Neural cell (in vitro differentiated cells): Measurements from ENCODE around the gene CASTOR1. TPM values are rescaled to one million over a fixed set of nuclear protein-coding genes. Genes with fewer than 3 reads are reported as not detected.

Experiments
- H2AFZ ChIP-seq: fragments of 200-600, 300-800 bp; sonication (generic), shearing (Covaris generic); 2 replicates; pipeline ENCODE4 v1.6.0; 2014; ENCODE audit warnings: low read depth, mild to moderate bottlenecking, antibody characterized with exemption, low read length, moderate library complexity
- H3F3A ChIP-seq: fragments of 200-600 bp; shearing (Covaris generic); 2 replicates; pipeline ENCODE4 v1.6.1; 2016; ENCODE audit warnings: mild to moderate bottlenecking, moderate library complexity, mixed read lengths, antibody characterized with exemption, low read length; ENCODE audit not compliant: insufficient read depth, poor library complexity, severe bottlenecking
- H3K27ac ChIP-seq: fragments of 200-600, 300-800 bp; sonication (generic), shearing (Covaris generic); 2 replicates; pipeline ENCODE4 v1.5.1; 2014; ENCODE audit warnings: mild to moderate bottlenecking, low read length, moderate library complexity
- H3K27me3 ChIP-seq: fragments of 300-800, 200-600 bp; sonication (generic), shearing (Covaris generic); 2 replicates; pipeline ENCODE4 v1.6.0; 2014; ENCODE audit warnings: mild to moderate bottlenecking, low read depth, low read length, moderate library complexity; ENCODE audit not compliant: insufficient read depth
- H3K36me3 ChIP-seq: fragments of 300-800, 200-600 bp; sonication (generic), shearing (Covaris generic); 2 replicates; pipeline ENCODE4 v1.5.1; 2014; ENCODE audit warnings: mild to moderate bottlenecking, antibody characterized with exemption, low read length, moderate library complexity; ENCODE audit not compliant: insufficient read depth
- H3K4me2 ChIP-seq: fragments of 300-800, 200-600 bp; sonication (generic), shearing (Covaris generic); 2 replicates; pipeline ENCODE4 v1.6.0; 2014; ENCODE audit warnings: mild to moderate bottlenecking, low read length
- H3K4me3 ChIP-seq: fragments of 300-800, 200-600 bp; sonication (generic), shearing (Covaris generic); 2 replicates; pipeline ENCODE4 v1.5.1; 2014; ENCODE audit warnings: mild to moderate bottlenecking, low read length, moderate library complexity
- H3K79me2 ChIP-seq: fragments of 200-600 bp; shearing (Covaris generic); replicated peaks from 2 replicates; pipeline ENCODE4 v1.6.0; 2014; ENCODE audit warnings: mild to moderate bottlenecking, low read length, moderate library complexity; ENCODE audit not compliant: insufficient read depth
- H3K9ac ChIP-seq: fragments of 300-800, 200-600 bp; sonication (generic), shearing (Covaris generic); 2 replicates; pipeline ENCODE4 v1.6.1; 2016; ENCODE audit warnings: mild to moderate bottlenecking, low read length, mixed read lengths
- H3K9me2 ChIP-seq: fragments of 200-600 bp; shearing (Covaris generic); 2 replicates; pipeline ENCODE4 v1.6.1; 2016; ENCODE audit warnings: mild to moderate bottlenecking, low read length, mixed read lengths; ENCODE audit not compliant: insufficient read depth
- H3K9me3 ChIP-seq: fragments of 200-600, 300-800 bp; sonication (generic), shearing (Covaris generic); 2 replicates; pipeline ENCODE4 v1.6.1; 2016; ENCODE audit warnings: mild to moderate bottlenecking, mixed run types, low read length, moderate library complexity, mixed read lengths
- H4K20me1 ChIP-seq: fragments of 200-600 bp; shearing (Covaris generic); 2 replicates; pipeline ENCODE4 v1.6.1; 2016; ENCODE audit warnings: mild to moderate bottlenecking, mixed run types; ENCODE audit not compliant: insufficient read depth
- CTCF ChIP-seq: fragments of 450-650 bp; IDR thresholded peaks from 2 replicates; pipeline ENCODE4 v1.5.1; 2014; ENCODE audit warnings: antibody characterized with exemption, mild to moderate bottlenecking, moderate library complexity; ENCODE audit not compliant: poor library complexity, severe bottlenecking
- EP300 ChIP-seq: fragments of 450-650 bp; conservative IDR thresholded peaks from 2 replicates; pipeline ENCODE4 v1.6.1; 2014; ENCODE audit warnings: antibody characterized with exemption, mild to moderate bottlenecking, moderate library complexity; ENCODE audit not compliant: poor library complexity, severe bottlenecking
- EZH2 ChIP-seq: fragments of 200-600, 300-800 bp; shearing (Covaris generic), sonication (generic); IDR thresholded peaks from 2 replicates; pipeline ENCODE4 v1.6.1; 2014; ENCODE audit warnings: antibody characterized with exemption, low read length, borderline replicate concordance, mild to moderate bottlenecking; ENCODE audit not compliant: insufficient read depth, poor library complexity, severe bottlenecking
- MXI1 ChIP-seq: fragments of 450-650 bp; conservative IDR thresholded peaks from 2 replicates; pipeline ENCODE4 v1.6.1; 2014; ENCODE audit warnings: antibody characterized with exemption, mild to moderate bottlenecking; ENCODE audit not compliant: poor library complexity, severe bottlenecking
- POLR2AphosphoS5 ChIP-seq: IDR thresholded peaks from 2 replicates; pipeline ENCODE4 v1.6.1; 2012
- RAD21 ChIP-seq: fragments of 450-650 bp; conservative IDR thresholded peaks from 2 replicates; pipeline ENCODE4 v1.6.1; 2014; ENCODE audit warnings: antibody characterized with exemption, mild to moderate bottlenecking, moderate library complexity
- REST ChIP-seq: IDR thresholded peaks from 2 replicates; pipeline ENCODE4 v1.6.1; 2012; ENCODE audit warnings: borderline replicate concordance
- SMC3 ChIP-seq: fragments of 450-650 bp; conservative IDR thresholded peaks from 2 replicates; pipeline ENCODE4 v1.6.1; 2014; ENCODE audit warnings: antibody characterized with exemption, mild to moderate bottlenecking, moderate library complexity; ENCODE audit not compliant: poor library complexity
- TAF1 ChIP-seq: IDR thresholded peaks from 2 replicates; pipeline ENCODE4 v1.6.1; 2012; ENCODE audit warnings: low read depth
- polyA plus RNA-seq: library from polyadenylated mRNA; depleted of rRNA; stranded (reverse); fragments of >200 nt; gene quantifications from 2 replicates; pipeline ENCODE4 v1.2.3, GENCODE V29; 2014

CASTOR1 gene
- polyA plus RNA-seq, 1 donor from 2014 or later: 2.2 TPM

- Histone ChIP-seq H3K9ac (no peak overlapping the region), H4K20me1 (no peaks in the 10 kb centered on the region), H3K9me3 (no peaks in the 10 kb centered on the region), H2AFZ (no peak overlapping the region), H3F3A (no peaks in the 10 kb centered on the region), H3K36me3 (no peaks in the 10 kb centered on the region), H3K9me2 (no peaks in the 10 kb centered on the region), H3K27ac (no peak overlapping the region), H3K4me2 (no peak overlapping the region), H3K79me2 (no peaks in the 10 kb centered on the region), H3K4me3 (no peak overlapping the region), H3K27me3 (no peaks in the 10 kb centered on the region)
- no peak for TF ChIP-seq MXI1
- TF ChIP-seq EP300: no peak
- TF ChIP-seq POLR2AphosphoS5: no peak
- no peak for TF ChIP-seq CTCF
- no peak for TF ChIP-seq REST
- TF ChIP-seq RAD21: no peak
- TF ChIP-seq TAF1: no peak
- no peak for TF ChIP-seq EZH2
- no peak for TF ChIP-seq SMC3
Measured at GRCh38 chr22:30276039-30276438, 13.3 kb downstream of the CASTOR1 start.

GRCh38 chr22:30275625-30276024, 13.7 kb downstream of the CASTOR1 start:
- H2AFZ ChIP-seq: no peak overlapping the region
- H3K9me3 ChIP-seq: no peaks in the 10 kb centered on the region
- no peak overlapping the region for H3K4me3 ChIP-seq
- no peaks in the 10 kb centered on the region for H3K36me3 ChIP-seq
- H3K9me2 ChIP-seq: no peaks in the 10 kb centered on the region
- no peaks in the 10 kb centered on the region for H4K20me1 ChIP-seq
- H3K4me2 ChIP-seq: no peak overlapping the region
- H3K27ac ChIP-seq: no peak overlapping the region
- no peak overlapping the region for H3K9ac ChIP-seq
- TF ChIP-seq EP300: no peak
- TF ChIP-seq MXI1: no peak
- TF ChIP-seq EZH2: no peak
- TF ChIP-seq CTCF: no peak
- TF ChIP-seq RAD21: no peak
- TF ChIP-seq REST: no peak
- TF ChIP-seq TAF1: no peak
- no peak for TF ChIP-seq POLR2AphosphoS5
- no peak for TF ChIP-seq SMC3
- no peaks in the 10 kb centered on the region for H3K27me3 ChIP-seq
- H3K79me2 ChIP-seq: no peaks in the 10 kb centered on the region
- no peaks in the 10 kb centered on the region for H3F3A ChIP-seq
